HepG2 (cell line): Measurements from ENCODE around the gene WNT5A. TPM values are rescaled to one million over a fixed set of nuclear protein-coding genes. Genes with fewer than 3 reads are reported as not detected.

Source experiments
- ATAC-seq: fragments of 200-7000 bp; cut with Tn5 transposase; 3 replicates; pipeline ENCODE4 v1.9.1; 2020; ENCODE audit warnings: mild to moderate bottlenecking, moderate library complexity
- BruUV-seq: library from RNA; stranded (reverse); fragments of 400-500 nt; replicated peaks from 2 replicates; lab custom pipeline; 2021; lab: Mats Ljungman, UMichigan
- CTCF ChIA-PET: fragments of 300-600 bp; formaldehyde crosslinking; extraction: SDS; loops from one replicate; lab custom pipeline; 2021; ENCODE audit warnings: low total read pairs, inconsistent platforms, low intra/inter-chr PET ratio; lab: Yijun Ruan, JAX
- POLR2A ChIA-PET: fragments of 350-600 bp; sonication (Branson Sonifier 250); formaldehyde crosslinking; loops from one replicate; lab custom pipeline; 2020; ENCODE audit warnings: antibody characterized with exemption, inconsistent platforms; lab: Yijun Ruan, JAX
- DNase-seq: peaks from one replicate; pipeline ENCODE4 v3.0.0-alpha.2; 2015; ENCODE audit warnings: low spot score
- FAIRE-seq: peaks from 3 replicates; lab custom pipeline; 2011; peaks lifted over from hg19 to GRCh38; lab: Jason Lieb, UNC
- H2AFZ ChIP-seq: one replicate; pipeline ENCODE4 v1.6.1; 2011; ENCODE audit warnings: low read length, inconsistent platforms
- H3K27ac ChIP-seq: fragments of 300-600 bp; 3 replicates; pipeline ENCODE4 v1.8.0; 2011; ENCODE audit warnings: mixed run types, mild to moderate bottlenecking, mixed read lengths, low read length, inconsistent platforms; ENCODE audit not compliant: insufficient read depth; ENCODE audit errors: extremely low read length
- H3K27me3 ChIP-seq, 2 experiments: fragments of 200-600 bp in 1 of 2; 2 replicates in 1 of 2; 3 replicates in 1 of 2; pipeline versions ENCODE4 v1.6.0 to v1.8.0; 2011; ENCODE audit warnings: low read length in 2 of 2, mild to moderate bottlenecking in 2 of 2, moderate library complexity in 2 of 2, inconsistent platforms in 1 of 2; ENCODE audit not compliant: insufficient read depth in 2 of 2, control insufficient read depth in 1 of 2
- H3K36me3 ChIP-seq, 2 experiments: fragments of 200-600 bp in 1 of 2; replicated peaks in 1 of 2; 2 replicates in 1 of 2; 3 replicates in 1 of 2; pipeline versions ENCODE4 v1.5.1 to v1.8.0; 2011; ENCODE audit warnings: low read length in 2 of 2, inconsistent platforms in 1 of 2; ENCODE audit not compliant: insufficient read depth in 2 of 2, control insufficient read depth in 1 of 2
- H3K4me1 ChIP-seq: 2 replicates; pipeline ENCODE4 v1.5.1; 2012; ENCODE audit warnings: low read length, inconsistent platforms; ENCODE audit not compliant: insufficient read depth
- H3K4me2 ChIP-seq: 2 replicates; pipeline ENCODE4 v1.6.0; 2011; ENCODE audit warnings: low read depth, low read length, inconsistent platforms
- H3K4me3 ChIP-seq, 3 experiments: fragments of 200-600 bp in 1 of 3; sonication (generic), shearing (Covaris generic) in 1 of 3; replicated peaks in 1 of 3; 2 replicates each; pipeline ENCODE4 v1.5.1; 2011 to 2016; ENCODE audit warnings: low read length in 3 of 3, inconsistent platforms in 2 of 3, low read depth in 2 of 3, mild to moderate bottlenecking in 2 of 3, control low read depth in 1 of 3, mixed read lengths in 1 of 3; ENCODE audit not compliant: insufficient read depth in 1 of 3
- H3K79me2 ChIP-seq: one replicate; pipeline ENCODE4 v1.6.1; 2011; ENCODE audit warnings: low read length, inconsistent platforms; ENCODE audit not compliant: insufficient read depth
- H3K9ac ChIP-seq: 2 replicates; pipeline ENCODE4 v1.6.0; 2011; ENCODE audit warnings: mild to moderate bottlenecking, low read depth, low read length, inconsistent platforms; ENCODE audit not compliant: insufficient read depth
- H3K9me3 ChIP-seq: 2 replicates; pipeline ENCODE4 v1.5.1; 2012; ENCODE audit warnings: mild to moderate bottlenecking, low read length
- H4K20me1 ChIP-seq: 2 replicates; pipeline ENCODE4 v1.6.0; 2011; ENCODE audit warnings: inconsistent platforms, mild to moderate bottlenecking, low read length, moderate library complexity; ENCODE audit not compliant: insufficient read depth
- GLI4 ChIP-seq: sonication (generic); formaldehyde crosslinking; IDR thresholded peaks from 2 replicates; pipeline ENCODE4 v1.5.1; 2020; ENCODE audit warnings: missing genetic modification reagents, mild to moderate bottlenecking, moderate library complexity, borderline replicate concordance
- MLXIP ChIP-seq: sonication (generic); formaldehyde crosslinking; IDR thresholded peaks from 2 replicates; pipeline ENCODE4 v1.9.0; 2021; ENCODE audit warnings: missing genetic modification reagents, borderline replicate concordance
- MXD4 ChIP-seq: IDR thresholded peaks from 2 replicates; pipeline ENCODE4 v1.6.1; 2016; ENCODE audit warnings: mild to moderate bottlenecking, missing biosample characterization, missing genetic modification reagents
- NCOA2 ChIP-seq: sonication (generic); formaldehyde crosslinking; IDR thresholded peaks from 2 replicates; pipeline ENCODE4 v1.8.0; 2022; ENCODE audit warnings: inconsistent platforms
- NR1H2 ChIP-seq: sonication (generic); formaldehyde crosslinking; IDR thresholded peaks from 2 replicates; pipeline ENCODE4 v1.8.1; 2022; ENCODE audit warnings: low read depth, missing genetic modification reagents, borderline replicate concordance
- ZBTB1 ChIP-seq: sonication (generic); formaldehyde crosslinking; IDR thresholded peaks from 2 replicates; pipeline ENCODE4 v1.4.0; 2020; ENCODE audit warnings: missing genetic modification reagents, borderline replicate concordance
- ZBTB3 ChIP-seq: sonication (generic); formaldehyde crosslinking; IDR thresholded peaks from 2 replicates; pipeline ENCODE4 v1.4.0; 2020; ENCODE audit warnings: low read depth, mild to moderate bottlenecking, moderate library complexity, missing genetic modification reagents, borderline replicate concordance
- ZNF138 ChIP-seq: sonication (generic); formaldehyde crosslinking; IDR thresholded peaks from 2 replicates; pipeline ENCODE4 v1.5.0; 2020; ENCODE audit warnings: mild to moderate bottlenecking, low read depth, missing genetic modification reagents
- ZNF646 ChIP-seq: sonication (generic); formaldehyde crosslinking; IDR thresholded peaks from 2 replicates; pipeline ENCODE4 v1.9.0; 2021; ENCODE audit warnings: mild to moderate bottlenecking, missing genetic modification reagents
- WGBS: methylation state at CpG from one replicate; pipeline ENCODE4 v1.1.6; 2017; ENCODE audit warnings: low lambda C conversion rate; 5-methylcytosine and 5-hydroxymethylcytosine counted together
- in situ Hi-C: cut with HindIII; loops from 2 replicates; pipeline ENCODE4 v1.10.0; 2017; ENCODE audit warnings: low pct_unique_long_range_greater_than_20kb; ENCODE audit not compliant: extremely low pct_ligation_motif_present
- intact Hi-C: fragments of 100-400 bp; cut with micrococcal nuclease; formaldehyde crosslinking; loops from one replicate; pipeline ENCODE4 v1.10.0; 2022; ENCODE audit not compliant: unreplicated experiment
- polyA plus RNA-seq, 8 experiments: library from polyadenylated mRNA; depleted of rRNA in 3 of 8; stranded (reverse) in 7 of 8; unstranded in 1 of 8; fragments of >200 nt; fragmentation: Illumina TruSeq in 4 of 8; extraction: Trizol in 4 of 8; gene quantifications; 2 replicates each; pipeline versions ENCODE4 v1.2.1 to v1.2.3, GENCODE V29; 2011 to 2016; ENCODE audit warnings: low read depth in 4 of 8, missing spikeins in 1 of 8, mixed read lengths in 1 of 8; ENCODE audit not compliant: insufficient read depth in 1 of 8
- total RNA-seq, 5 experiments: library from RNA; depleted of rRNA; stranded (reverse); fragments of >200 nt; fragmentation: Illumina TruSeq; extraction: Trizol; gene quantifications; 2 replicates each; pipeline ENCODE4 v1.2.3, GENCODE V29; 2016; ENCODE audit warnings: low read depth in 1 of 5

WNT5A gene
- total and polyA plus RNA-seq, 2 of the 13 experiments (the other 11 are each of a cell fraction or from before 2014, with no cell fraction given) = not detected

GRCh38 chr3:55507808-55508207, 20.7 kb upstream of the WNT5A start:
- Histone ChIP-seq H3K27ac (no peak overlapping the region), H3K79me2 (no peaks in the 10 kb centered on the region), H3K9me3 (no peaks in the 10 kb centered on the region), H4K20me1 (no peaks in the 10 kb centered on the region), H2AFZ (no peak overlapping the region), H3K4me1 (no peaks in the 10 kb centered on the region), H3K4me3 (no peak overlapping the region), H3K9ac (no peak overlapping the region), H3K27me3 (no peaks in the 10 kb centered on the region; a peak in 1 of 5 replicates), H3K36me3 (no peaks in the 10 kb centered on the region), H3K4me2 (no peak overlapping the region)
- ChIA-PET POLR2A (no interaction called here), CTCF (no interaction called here)
- FAIRE-seq (no peak), ATAC-seq (no peak), DNase-seq (no peak)
- TF ChIP-seq NR1H2 (no peak), MXD4 (no peak), GLI4 (CRISPR knock-in tag) (no peak)
- WGBS = 96% methylated on average over 1 of the region's 1 CpG
- BruUV-seq = no TSS peak
- in situ Hi-C loops = no loop called here
- intact Hi-C loops = no loop called here

GRCh38 chr3:55505776-55506175, 18.7 kb upstream of the WNT5A start:
- intact Hi-C loops = no loop called here
- Histone ChIP-seq H3K79me2 (no peaks in the 10 kb centered on the region), H3K27me3 (no peaks in the 10 kb centered on the region), H3K27ac (no peak overlapping the region), H2AFZ (no peak overlapping the region), H3K9ac (no peak overlapping the region), H3K4me1 (no peaks in the 10 kb centered on the region), H3K4me3 (no peak overlapping the region), H4K20me1 (no peaks in the 10 kb centered on the region), H3K4me2 (no peak overlapping the region), H3K36me3 (no peaks in the 10 kb centered on the region), H3K9me3 (no peaks in the 10 kb centered on the region)
- in situ Hi-C loops = no loop called here
- no peak for FAIRE-seq
- 0% methylated on average over 2 of the region's 4 CpGs for WGBS
- no peak for ATAC-seq
- BruUV-seq = no TSS peak
- DNase-seq = no peak
- CTCF ChIA-PET = no interaction called here
- POLR2A ChIA-PET = no interaction called here
- TF ChIP-seq ZNF646 (CRISPR knock-in tag) (no peak), ZBTB1 (no peak), MLXIP (CRISPR knock-in tag) (no peak), ZBTB3 (CRISPR knock-in tag) (no peak), ZNF138 (CRISPR knock-in tag) (no peak), NCOA2 (CRISPR knock-in tag) (no peak)
